ENCODE results near the gene WDFY1.

DNA sequence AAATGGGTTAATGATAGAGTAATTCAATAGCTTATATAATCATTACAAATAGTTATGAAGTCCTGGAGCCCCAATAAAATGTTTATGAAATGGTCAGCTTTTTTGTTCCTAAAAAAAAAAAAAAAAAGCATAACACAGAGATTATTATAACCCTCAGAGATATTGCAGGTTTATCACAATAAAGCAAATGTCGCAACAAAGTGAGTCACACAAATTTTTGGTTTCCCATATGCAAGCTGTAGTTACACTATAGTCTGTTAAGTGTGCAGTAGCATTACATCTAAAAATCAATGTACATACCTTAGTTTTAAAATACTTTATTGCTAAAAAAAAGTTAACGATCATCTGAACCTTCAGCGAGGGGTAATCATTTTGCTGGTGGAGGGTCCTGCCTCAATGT, 20.0 kb downstream of the WDFY1 start:
- TF ChIP-seq, protein P1, sequence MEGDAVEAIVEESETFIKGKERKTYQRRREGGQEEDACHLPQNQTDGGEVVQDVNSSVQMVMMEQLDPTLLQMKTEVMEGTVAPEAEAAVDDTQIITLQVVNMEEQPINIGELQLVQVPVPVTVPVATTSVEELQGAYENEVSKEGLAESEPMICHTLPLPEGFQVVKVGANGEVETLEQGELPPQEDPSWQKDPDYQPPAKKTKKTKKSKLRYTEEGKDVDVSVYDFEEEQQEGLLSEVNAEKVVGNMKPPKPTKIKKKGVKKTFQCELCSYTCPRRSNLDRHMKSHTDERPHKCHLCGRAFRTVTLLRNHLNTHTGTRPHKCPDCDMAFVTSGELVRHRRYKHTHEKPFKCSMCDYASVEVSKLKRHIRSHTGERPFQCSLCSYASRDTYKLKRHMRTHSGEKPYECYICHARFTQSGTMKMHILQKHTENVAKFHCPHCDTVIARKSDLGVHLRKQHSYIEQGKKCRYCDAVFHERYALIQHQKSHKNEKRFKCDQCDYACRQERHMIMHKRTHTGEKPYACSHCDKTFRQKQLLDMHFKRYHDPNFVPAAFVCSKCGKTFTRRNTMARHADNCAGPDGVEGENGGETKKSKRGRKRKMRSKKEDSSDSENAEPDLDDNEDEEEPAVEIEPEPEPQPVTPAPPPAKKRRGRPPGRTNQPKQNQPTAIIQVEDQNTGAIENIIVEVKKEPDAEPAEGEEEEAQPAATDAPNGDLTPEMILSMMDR (conservative IDR thresholded peaks at IDR 0.05; ENCODE audit: low read depth, low read length): no peak
- no peak for TF ChIP-seq EZH2 (IDR thresholded peaks at IDR 0.05; ENCODE audit: borderline replicate concordance, low read depth, low read length, poor library complexity, severe bottlenecking)

Data from A673 (cell line).